Karpas-422 (cell line): Measurements from ENCODE around the gene HPS1. TPM values are rescaled to one million over a fixed set of nuclear protein-coding genes. Genes with fewer than 3 reads are reported as not detected.

Source experiments
- DNase-seq: peaks from one replicate; pipeline ENCODE4 v3.0.0-alpha.2; 2015
- H2AFZ ChIP-seq: fragments of 200-600 bp; sonication (generic); 2 replicates; pipeline ENCODE4 v1.6.1; 2014; ENCODE audit warnings: antibody characterized with exemption, low read length, mixed read lengths
- H3K27ac ChIP-seq: fragments of 200-600 bp; sonication (generic); 2 replicates; pipeline ENCODE4 v1.5.1; 2014; ENCODE audit warnings: mild to moderate bottlenecking, low read length, moderate library complexity
- H3K27me3 ChIP-seq: fragments of 200-600 bp; sonication (generic); 2 replicates; pipeline ENCODE4 v1.6.1; 2014; ENCODE audit warnings: low read length, mixed read lengths
- H3K36me3 ChIP-seq: fragments of 200-600 bp; sonication (generic); 2 replicates; pipeline ENCODE4 v1.6.1; 2014; ENCODE audit warnings: low read length, mixed read lengths; ENCODE audit not compliant: insufficient read depth
- H3K4me1 ChIP-seq: fragments of 200-600 bp; sonication (generic); 2 replicates; pipeline ENCODE4 v1.6.1; 2014; ENCODE audit warnings: mild to moderate bottlenecking, low read length, mixed read lengths
- H3K4me2 ChIP-seq: fragments of 200-600 bp; sonication (generic); 2 replicates; pipeline ENCODE4 v1.6.1; 2014; ENCODE audit warnings: low read length, low read depth, mild to moderate bottlenecking; ENCODE audit not compliant: poor library complexity, severe bottlenecking
- H3K4me3 ChIP-seq: fragments of 200-600 bp; sonication (generic); 2 replicates; pipeline ENCODE4 v1.5.1; 2014; ENCODE audit warnings: mild to moderate bottlenecking, antibody characterized with exemption, low read length, mixed read lengths
- H3K79me2 ChIP-seq: fragments of 200-600 bp; sonication (generic); 2 replicates; pipeline ENCODE4 v1.6.1; 2014; ENCODE audit warnings: mild to moderate bottlenecking, low read length, mixed read lengths
- H3K9ac ChIP-seq: fragments of 200-600 bp; sonication (generic); 2 replicates; pipeline ENCODE4 v1.6.0; 2014; ENCODE audit warnings: low read length
- H3K9me2 ChIP-seq: fragments of 200-600 bp; sonication (generic), shearing (Covaris generic); replicated peaks from 2 replicates; pipeline ENCODE4 v1.6.0; 2014; ENCODE audit warnings: mild to moderate bottlenecking, low read length, moderate library complexity; ENCODE audit not compliant: insufficient read depth
- H3K9me3 ChIP-seq: fragments of 300-700, 200-600 bp; sonication (generic); 2 replicates; pipeline ENCODE4 v1.6.1; 2014; ENCODE audit warnings: low read length, mixed read lengths
- H4K20me1 ChIP-seq: fragments of 200-600 bp; sonication (generic); 2 replicates; pipeline ENCODE4 v1.6.1; 2014; ENCODE audit warnings: mild to moderate bottlenecking, antibody characterized with exemption, low read length, low read depth; ENCODE audit not compliant: insufficient read depth
- total RNA-seq: library from RNA; depleted of rRNA; stranded (reverse); fragments of >200 nt; shearing (Covaris generic); gene quantifications from 2 replicates; pipeline ENCODE4 v1.2.3, GENCODE V29; 2014; ENCODE audit warnings: low replicate concordance

HPS1 gene
- total RNA-seq, 1 experiment from 2014 or later = 35.6 TPM

DNA sequence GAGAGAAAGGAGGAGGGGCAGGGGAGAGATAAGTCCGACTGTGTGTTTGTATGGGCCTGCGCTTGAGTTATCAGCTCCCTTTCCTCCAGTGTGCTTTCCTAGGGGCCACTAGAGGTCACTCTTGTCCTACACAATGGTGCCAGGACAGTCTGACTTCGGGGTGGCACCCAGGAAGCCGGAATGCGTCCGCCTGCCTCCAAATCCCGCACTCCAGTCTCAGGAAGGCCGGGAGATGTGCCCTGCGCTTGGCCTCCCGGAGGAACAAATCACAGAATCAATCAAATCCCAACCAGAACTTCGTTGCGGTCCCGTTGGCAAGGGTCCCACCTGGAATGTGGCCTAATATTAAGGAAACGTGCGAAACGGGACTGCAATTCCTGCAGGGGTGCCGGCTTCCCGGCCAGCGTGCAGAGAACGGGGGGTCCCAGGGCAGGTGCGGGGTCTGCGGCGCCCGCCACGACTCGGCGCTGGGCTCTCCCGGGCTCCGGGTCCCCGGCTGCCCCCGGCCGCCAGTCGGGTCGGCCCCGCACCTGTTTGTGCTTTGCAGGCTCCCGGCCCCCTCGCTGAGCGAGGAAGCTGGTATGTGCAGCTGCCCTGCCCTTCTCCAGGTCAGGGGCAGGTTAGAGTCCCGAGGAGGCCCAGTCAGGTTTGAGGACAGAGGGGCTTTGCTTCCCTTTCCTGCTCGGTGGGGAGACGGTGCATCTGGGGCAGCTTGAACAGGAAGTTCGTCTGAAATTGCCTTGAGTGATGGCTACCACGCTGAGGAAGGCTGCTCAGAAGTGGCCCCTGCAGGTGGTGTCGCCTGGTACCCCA is 21.0 kb upstream of the HPS1 start:
- H3K79me2 ChIP-seq = no peaks in the 10 kb centered on the region
- H3K9ac ChIP-seq = peak overlapping the region; percentile 70
- H3K27ac ChIP-seq = no peak overlapping the region
- H3K4me3 ChIP-seq = peak overlapping the region; percentile 66
- no peaks in the 10 kb centered on the region for H3K9me3 ChIP-seq
- peak; percentile 86 for DNase-seq
- no peaks in the 10 kb centered on the region for H3K9me2 ChIP-seq
- H3K4me1 ChIP-seq = peaks cover 7% of the 10 kb centered on the region
- H3K36me3 ChIP-seq = no peaks in the 10 kb centered on the region
- H3K27me3 ChIP-seq = no peaks in the 10 kb centered on the region
- peak overlapping the region; percentile 97 for H2AFZ ChIP-seq
- H4K20me1 ChIP-seq = no peaks in the 10 kb centered on the region
- H3K4me2 ChIP-seq = peak overlapping the region; percentile 78

- no peaks in the 10 kb centered on the region for H3K36me3 ChIP-seq
- H3K79me2 ChIP-seq = no peaks in the 10 kb centered on the region
- no peak overlapping the region for H3K9ac ChIP-seq
- DNase-seq = no peak
- peaks cover 7% of the 10 kb centered on the region for H3K4me1 ChIP-seq
- H3K27ac ChIP-seq = no peak overlapping the region
- H2AFZ ChIP-seq = peak overlapping the region; percentile 54; the same call in 1 of the 2 replicates
- no peak overlapping the region for H3K4me2 ChIP-seq
- no peaks in the 10 kb centered on the region for H3K27me3 ChIP-seq
- H3K4me3 ChIP-seq = no peak overlapping the region
- H3K9me3 ChIP-seq = no peaks in the 10 kb centered on the region
- H4K20me1 ChIP-seq = no peaks in the 10 kb centered on the region
- no peaks in the 10 kb centered on the region for H3K9me2 ChIP-seq
Measured at GRCh38 chr10:98466861-98467505, 20.2 kb upstream of the HPS1 start.

- Histone ChIP-seq H3K4me1 (peaks cover 7% of the 10 kb centered on the region), H3K9me3 (no peaks in the 10 kb centered on the region), H3K79me2 (no peaks in the 10 kb centered on the region), H3K4me2 (no peak overlapping the region), H3K9me2 (no peaks in the 10 kb centered on the region), H3K27me3 (no peaks in the 10 kb centered on the region), H4K20me1 (no peaks in the 10 kb centered on the region), H3K27ac (no peak overlapping the region), H3K9ac (no peak overlapping the region), H3K4me3 (no peak overlapping the region), H2AFZ (no peak overlapping the region), H3K36me3 (no peaks in the 10 kb centered on the region)
- DNase-seq = no peak
Measured at GRCh38 chr10:98465866-98466265, 19.1 kb upstream of the HPS1 start.

DNA sequence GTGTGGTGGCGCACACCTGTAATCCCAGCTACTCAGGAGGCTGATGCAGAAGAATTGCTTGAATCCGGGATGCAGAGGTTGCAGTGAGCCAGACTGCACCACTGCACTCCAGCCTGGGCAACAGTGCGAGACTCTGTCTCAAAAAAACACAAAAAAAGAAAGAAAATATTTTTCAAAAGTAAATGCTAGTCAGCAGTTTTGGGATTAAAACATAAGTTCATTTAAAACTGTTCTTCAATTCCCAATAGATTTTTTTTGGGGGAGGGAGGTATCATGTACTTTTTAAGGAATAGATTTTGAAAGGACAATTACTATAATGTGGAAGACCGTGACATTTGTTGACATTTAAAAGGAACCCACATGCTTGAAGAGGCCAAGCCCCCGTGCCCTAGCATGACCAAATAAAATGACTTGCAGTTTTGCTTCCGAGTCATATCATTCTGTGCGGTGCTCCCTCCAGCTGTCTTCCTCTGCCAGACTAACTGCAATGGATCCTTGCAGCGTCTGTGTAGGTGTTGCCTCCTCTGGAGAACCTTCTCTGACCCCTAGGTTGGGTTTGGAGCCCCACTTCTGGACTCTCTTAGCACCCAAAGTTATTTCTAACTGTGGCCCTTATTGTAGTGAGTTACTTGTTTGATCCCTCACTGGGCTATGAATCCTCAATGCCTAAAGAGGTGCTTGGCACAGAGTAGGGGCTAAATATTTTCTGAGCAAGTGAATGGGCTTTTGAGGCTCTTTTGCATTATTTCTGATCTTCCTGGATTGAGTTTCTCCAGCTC is 17.4 kb upstream of the HPS1 start:
- Histone ChIP-seq H2AFZ (no peak overlapping the region), H3K4me2 (no peak overlapping the region), H3K9ac (no peak overlapping the region)

DNA sequence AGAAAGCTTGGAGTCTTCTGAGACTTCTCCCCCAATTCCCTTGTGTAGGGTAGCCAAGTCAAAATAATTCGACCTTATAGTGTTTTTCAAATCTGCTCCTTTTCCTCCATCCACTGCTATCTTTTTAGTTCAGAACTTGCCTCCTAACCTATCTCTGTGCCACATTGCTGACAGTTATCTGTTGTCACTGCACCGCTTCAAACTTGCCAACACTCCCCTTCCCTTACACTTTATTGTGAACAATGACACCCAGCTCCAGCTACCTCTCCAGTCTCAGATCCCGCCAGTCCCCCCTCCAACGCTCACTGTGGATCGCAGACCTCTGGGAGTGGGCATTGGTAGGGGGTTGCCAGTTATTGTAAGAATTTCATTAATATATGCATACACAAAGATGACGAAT is 16.3 kb upstream of the HPS1 start:
- H3K27me3 ChIP-seq = no peaks in the 10 kb centered on the region
- no peaks in the 10 kb centered on the region for H3K9me3 ChIP-seq
- H3K4me1 ChIP-seq = peaks cover 5% of the 10 kb centered on the region
- H3K9me2 ChIP-seq = no peaks in the 10 kb centered on the region
- H3K9ac ChIP-seq = no peak overlapping the region
- H3K4me2 ChIP-seq = no peak overlapping the region
- no peaks in the 10 kb centered on the region for H4K20me1 ChIP-seq
- H3K79me2 ChIP-seq = no peaks in the 10 kb centered on the region
- no peak for DNase-seq
- H2AFZ ChIP-seq = no peak overlapping the region
- H3K27ac ChIP-seq = no peak overlapping the region
- H3K4me3 ChIP-seq = no peak overlapping the region
- H3K36me3 ChIP-seq = no peaks in the 10 kb centered on the region

More for the DNA sequence above, 17.4 kb upstream of the HPS1 start:
- Histone ChIP-seq H3K9me3 (no peaks in the 10 kb centered on the region), H3K36me3 (no peaks in the 10 kb centered on the region), H3K4me1 (peaks cover 7% of the 10 kb centered on the region), H3K4me3 (no peak overlapping the region), H3K27ac (no peak overlapping the region), H3K9me2 (no peaks in the 10 kb centered on the region), H4K20me1 (no peaks in the 10 kb centered on the region), H3K79me2 (no peaks in the 10 kb centered on the region), H3K27me3 (no peaks in the 10 kb centered on the region)
- DNase-seq = no peak

GRCh38 chr10:98461500-98461842 is 14.7 kb upstream of the HPS1 start:
- Histone ChIP-seq H2AFZ (no peak overlapping the region), H3K4me2 (no peak overlapping the region), H3K27ac (no peak overlapping the region)

GRCh38 chr10:98460837-98461499 is 14.2 kb upstream of the HPS1 start:
- Histone ChIP-seq H3K79me2 (no peaks in the 10 kb centered on the region), H2AFZ (no peak overlapping the region), H3K4me2 (no peak overlapping the region), H3K4me3 (no peak overlapping the region), H3K36me3 (no peaks in the 10 kb centered on the region), H4K20me1 (no peaks in the 10 kb centered on the region), H3K9me2 (no peaks in the 10 kb centered on the region), H3K9me3 (no peaks in the 10 kb centered on the region), H3K27ac (no peak overlapping the region), H3K27me3 (no peaks in the 10 kb centered on the region), H3K9ac (no peak overlapping the region), H3K4me1 (no peaks in the 10 kb centered on the region)
- no peak for DNase-seq

More at GRCh38 chr10:98461500-98461842, 14.7 kb upstream of the HPS1 start:
- H3K79me2 ChIP-seq = no peaks in the 10 kb centered on the region
- H3K4me1 ChIP-seq = no peaks in the 10 kb centered on the region
- H3K36me3 ChIP-seq = no peaks in the 10 kb centered on the region
- no peak overlapping the region for H3K4me3 ChIP-seq
- no peaks in the 10 kb centered on the region for H3K9me3 ChIP-seq
- H3K9ac ChIP-seq = no peak overlapping the region
- no peaks in the 10 kb centered on the region for H4K20me1 ChIP-seq
- no peaks in the 10 kb centered on the region for H3K9me2 ChIP-seq
- H3K27me3 ChIP-seq = no peaks in the 10 kb centered on the region
- DNase-seq = no peak
